Measurements from ENCODE around the gene CFAP46. TPM values are rescaled to one million over a fixed set of nuclear protein-coding genes. Genes with fewer than 3 reads are reported as not detected.

Gene CFAP46
- total and polyA plus RNA-seq, 2 experiments from 2014 or later = 0.20 to 0.22 TPM

GRCh38 chr10:132783165-132783939 is 159.0 kb downstream of the CFAP46 start:
- H3K27ac ChIP-seq = no peak overlapping the region
- no peaks in the 10 kb centered on the region for H4K20me1 ChIP-seq (ENCODE audit: insufficient read depth)
- no peaks in the 10 kb centered on the region for H3F3A ChIP-seq (ENCODE audit: insufficient read depth)
- H2AFZ ChIP-seq = no peak overlapping the region
- H3K27me3 ChIP-seq (replicated peaks; ENCODE audit: insufficient read depth) = peaks cover 24% of the 10 kb centered on the region
- TF ChIP-seq EZH2 (IDR thresholded peaks at IDR 0.05; ENCODE audit: insufficient read depth, poor library complexity, severe bottlenecking) = no peak
- no peak for TF ChIP-seq EZH2phosphoT487 (IDR thresholded peaks at IDR 0.05; ENCODE audit: insufficient read depth, low read depth)
- H3K79me2 ChIP-seq (ENCODE audit: insufficient read depth) = no peaks in the 10 kb centered on the region
- H3K9me3 ChIP-seq (ENCODE audit: low read depth) = no peaks in the 10 kb centered on the region
- no peaks in the 10 kb centered on the region for H3K4me1 ChIP-seq (ENCODE audit: insufficient read depth)
- no peaks in the 10 kb centered on the region for H3K9me2 ChIP-seq (ENCODE audit: insufficient read depth)
- no peak overlapping the region for H3K9ac ChIP-seq
- no peak overlapping the region for H3K4me3 ChIP-seq
- H3K36me3 ChIP-seq (ENCODE audit: low read depth) = no peaks in the 10 kb centered on the region
- 94 to 95% methylated on average over 30 of the region's 30 CpGs for WGBS, 2 experiments (ENCODE audit: low coverage in 1 of 2, low lambda C conversion rate in 2 of 2, missing lambda C conversion rate in 2 of 2)
- no peak overlapping the region for H3K4me2 ChIP-seq (ENCODE audit: unreplicated experiment)
- in situ Hi-C loops (cut with MboI) = no loop called here
- DNase-seq = no peak

- in situ Hi-C loops (cut with MboI) = no loop called here
- WGBS, 2 experiments (ENCODE audit: low coverage in 1 of 2, low lambda C conversion rate in 2 of 2, missing lambda C conversion rate in 2 of 2) = 93 to 95% methylated on average over 20 of the region's 20 CpGs
- Histone ChIP-seq H3K79me2 (ENCODE audit: insufficient read depth) (no peaks in the 10 kb centered on the region), H3K9me3 (ENCODE audit: low read depth) (no peaks in the 10 kb centered on the region), H3K9me2 (ENCODE audit: insufficient read depth) (no peaks in the 10 kb centered on the region), H3K9ac (no peak overlapping the region), H2AFZ (no peak overlapping the region), H3K4me3 (no peak overlapping the region), H3K27me3 (replicated peaks; ENCODE audit: insufficient read depth) (peaks cover 12% of the 10 kb centered on the region), H3K36me3 (ENCODE audit: low read depth) (no peaks in the 10 kb centered on the region), H3F3A (ENCODE audit: insufficient read depth) (no peaks in the 10 kb centered on the region), H3K4me1 (ENCODE audit: insufficient read depth) (no peaks in the 10 kb centered on the region), H3K27ac (no peak overlapping the region), H4K20me1 (ENCODE audit: insufficient read depth) (no peaks in the 10 kb centered on the region), H3K4me2 (ENCODE audit: unreplicated experiment) (no peak overlapping the region)
- DNase-seq = no peak
- TF ChIP-seq EZH2phosphoT487 (IDR thresholded peaks at IDR 0.05; ENCODE audit: insufficient read depth, low read depth) (no peak), EZH2 (IDR thresholded peaks at IDR 0.05; ENCODE audit: insufficient read depth, poor library complexity, severe bottlenecking) (no peak)
Observed at GRCh38 chr10:132781556-132781955, 160.8 kb downstream of the CFAP46 start.

- H2AFZ ChIP-seq = no peak overlapping the region
- no peak overlapping the region for H3K4me3 ChIP-seq
- in situ Hi-C loops (cut with MboI) = no loop called here
- WGBS, 2 experiments (ENCODE audit: low coverage in 1 of 2, low lambda C conversion rate in 2 of 2, missing lambda C conversion rate in 2 of 2) = 93 to 94% methylated on average over 12 of the region's 12 CpGs
- no peak for DNase-seq
- no peaks in the 10 kb centered on the region for H3K4me1 ChIP-seq (ENCODE audit: insufficient read depth)
- no peaks in the 10 kb centered on the region for H3K79me2 ChIP-seq (ENCODE audit: insufficient read depth)
- H4K20me1 ChIP-seq (ENCODE audit: insufficient read depth) = no peaks in the 10 kb centered on the region
- H3K9ac ChIP-seq = no peak overlapping the region
- H3K4me2 ChIP-seq (ENCODE audit: unreplicated experiment) = no peak overlapping the region
- no peak overlapping the region for H3K27ac ChIP-seq
- no peaks in the 10 kb centered on the region for H3K36me3 ChIP-seq (ENCODE audit: low read depth)
- H3K9me3 ChIP-seq (ENCODE audit: low read depth) = no peaks in the 10 kb centered on the region
- peaks cover 8% of the 10 kb centered on the region for H3K27me3 ChIP-seq (replicated peaks; ENCODE audit: insufficient read depth)
- H3F3A ChIP-seq (ENCODE audit: insufficient read depth) = no peaks in the 10 kb centered on the region
- H3K9me2 ChIP-seq (ENCODE audit: insufficient read depth) = no peaks in the 10 kb centered on the region
- TF ChIP-seq EZH2phosphoT487 (IDR thresholded peaks at IDR 0.05; ENCODE audit: insufficient read depth, low read depth) = no peak
- no peak for TF ChIP-seq EZH2 (IDR thresholded peaks at IDR 0.05; ENCODE audit: insufficient read depth, poor library complexity, severe bottlenecking)
Observed at GRCh38 chr10:132780356-132780755, 162.0 kb downstream of the CFAP46 start.

GRCh38 chr10:132779549-132780294 is 162.6 kb downstream of the CFAP46 start:
- H3K4me2 ChIP-seq (ENCODE audit: unreplicated experiment) = no peak overlapping the region
- no peaks in the 10 kb centered on the region for H4K20me1 ChIP-seq (ENCODE audit: insufficient read depth)
- no peak overlapping the region for H3K9ac ChIP-seq
- DNase-seq = no peak
- H3K9me2 ChIP-seq (ENCODE audit: insufficient read depth) = no peaks in the 10 kb centered on the region
- no peaks in the 10 kb centered on the region for H3K9me3 ChIP-seq (ENCODE audit: low read depth)
- no peaks in the 10 kb centered on the region for H3F3A ChIP-seq (ENCODE audit: insufficient read depth)
- no peaks in the 10 kb centered on the region for H3K4me1 ChIP-seq (ENCODE audit: insufficient read depth)
- H3K27ac ChIP-seq = no peak overlapping the region
- 95 to 97% methylated on average over 40 to 41 of the region's 41 CpGs for WGBS, 2 experiments (ENCODE audit: low coverage in 1 of 2, low lambda C conversion rate in 2 of 2, missing lambda C conversion rate in 2 of 2)
- H3K4me3 ChIP-seq = no peak overlapping the region
- H2AFZ ChIP-seq = no peak overlapping the region
- TF ChIP-seq EZH2phosphoT487 (IDR thresholded peaks at IDR 0.05; ENCODE audit: insufficient read depth, low read depth) = no peak
- no peak for TF ChIP-seq EZH2 (IDR thresholded peaks at IDR 0.05; ENCODE audit: insufficient read depth, poor library complexity, severe bottlenecking)
- H3K36me3 ChIP-seq (ENCODE audit: low read depth) = no peaks in the 10 kb centered on the region
- H3K79me2 ChIP-seq (ENCODE audit: insufficient read depth) = no peaks in the 10 kb centered on the region
- in situ Hi-C loops (cut with MboI) = no loop called here
- peaks cover 2% of the 10 kb centered on the region for H3K27me3 ChIP-seq (replicated peaks; ENCODE audit: insufficient read depth)

Measured in GM23248 (cell line).